ENCODE results near the gene SUGCT. TPM values are rescaled to one million over a fixed set of nuclear protein-coding genes. Genes with fewer than 3 reads are reported as not detected.

Gene SUGCT
- total RNA-seq, 2 experiments from 2014 or later, result 2.3 to 2.9 TPM

GRCh38 chr7:40828686-40829600 is 694.1 kb downstream of the SUGCT start:
- Mint-ChIP-seq H3K27me3 (no peaks in the 10 kb centered on the region), H3K9me3 (no peaks in the 10 kb centered on the region), H3K27ac (no peak overlapping the region), H3K36me3 (no peaks in the 10 kb centered on the region), H3K4me3 (no peak overlapping the region), H3K4me1 (no peaks in the 10 kb centered on the region)
- DNase-seq, result no peak

- Mint-ChIP-seq H3K9me3 (no peaks in the 10 kb centered on the region), H3K36me3 (no peaks in the 10 kb centered on the region), H3K27me3 (no peaks in the 10 kb centered on the region), H3K4me1 (no peaks in the 10 kb centered on the region), H3K4me3 (no peak overlapping the region), H3K27ac (no peak overlapping the region)
- no peak for DNase-seq
Measured at GRCh38 chr7:40833191-40833887, 698.5 kb downstream of the SUGCT start.

- H3K27ac Mint-ChIP-seq, result no peak overlapping the region
- no peaks in the 10 kb centered on the region for H3K27me3 Mint-ChIP-seq
- no peaks in the 10 kb centered on the region for H3K4me1 Mint-ChIP-seq
- H3K36me3 Mint-ChIP-seq, result no peaks in the 10 kb centered on the region
- DNase-seq, result no peak
- H3K4me3 Mint-ChIP-seq, result no peak overlapping the region
- H3K9me3 Mint-ChIP-seq, result no peaks in the 10 kb centered on the region
Measured at GRCh38 chr7:40833888-40834234, 699.1 kb downstream of the SUGCT start.

GRCh38 chr7:40836218-40836617 is 701.4 kb downstream of the SUGCT start:
- Mint-ChIP-seq H3K9me3 (peaks cover 5% of the 10 kb centered on the region), H3K4me1 (no peaks in the 10 kb centered on the region), H3K4me3 (no peak overlapping the region), H3K27me3 (no peaks in the 10 kb centered on the region), H3K27ac (no peak overlapping the region), H3K36me3 (no peaks in the 10 kb centered on the region)
- no peak for DNase-seq

GRCh38 chr7:40839881-40840280 is 705.1 kb downstream of the SUGCT start:
- no peaks in the 10 kb centered on the region for H3K4me1 Mint-ChIP-seq
- DNase-seq, result no peak
- H3K36me3 Mint-ChIP-seq, result no peaks in the 10 kb centered on the region
- no peak overlapping the region for H3K4me3 Mint-ChIP-seq
- no peak overlapping the region for H3K27ac Mint-ChIP-seq
- H3K9me3 Mint-ChIP-seq, result peaks cover 5% of the 10 kb centered on the region
- no peaks in the 10 kb centered on the region for H3K27me3 Mint-ChIP-seq

- no peak overlapping the region for H3K4me3 Mint-ChIP-seq
- no peaks in the 10 kb centered on the region for H3K36me3 Mint-ChIP-seq
- peaks cover 5% of the 10 kb centered on the region for H3K9me3 Mint-ChIP-seq
- DNase-seq, result no peak
- no peaks in the 10 kb centered on the region for H3K27me3 Mint-ChIP-seq
- H3K4me1 Mint-ChIP-seq, result no peaks in the 10 kb centered on the region
- H3K27ac Mint-ChIP-seq, result no peak overlapping the region
Measured at GRCh38 chr7:40840990-40841389, 706.2 kb downstream of the SUGCT start.

GRCh38 chr7:40842641-40843040 is 707.8 kb downstream of the SUGCT start:
- DNase-seq, result no peak
- Mint-ChIP-seq H3K4me3 (no peak overlapping the region), H3K4me1 (no peaks in the 10 kb centered on the region), H3K27ac (no peak overlapping the region), H3K27me3 (no peaks in the 10 kb centered on the region), H3K9me3 (peaks cover 5% of the 10 kb centered on the region), H3K36me3 (no peaks in the 10 kb centered on the region)

- no peaks in the 10 kb centered on the region for H3K4me1 Mint-ChIP-seq
- no peak overlapping the region for H3K4me3 Mint-ChIP-seq
- peaks cover 5% of the 10 kb centered on the region for H3K9me3 Mint-ChIP-seq
- no peaks in the 10 kb centered on the region for H3K36me3 Mint-ChIP-seq
- no peak for DNase-seq
- H3K27me3 Mint-ChIP-seq, result no peaks in the 10 kb centered on the region
- H3K27ac Mint-ChIP-seq, result no peak overlapping the region
Measured at GRCh38 chr7:40843338-40843985, 708.7 kb downstream of the SUGCT start.

GRCh38 chr7:40845943-40846342 is 711.1 kb downstream of the SUGCT start:
- no peak for DNase-seq
- Mint-ChIP-seq H3K27ac (no peak overlapping the region), H3K36me3 (no peaks in the 10 kb centered on the region), H3K9me3 (no peaks in the 10 kb centered on the region), H3K4me3 (no peak overlapping the region), H3K4me1 (no peaks in the 10 kb centered on the region), H3K27me3 (no peaks in the 10 kb centered on the region)

GRCh38 chr7:40847921-40848320 is 713.1 kb downstream of the SUGCT start:
- Mint-ChIP-seq H3K27ac (no peak overlapping the region), H3K9me3 (no peaks in the 10 kb centered on the region), H3K36me3 (no peaks in the 10 kb centered on the region), H3K4me1 (no peaks in the 10 kb centered on the region), H3K27me3 (no peaks in the 10 kb centered on the region), H3K4me3 (no peak overlapping the region)
- no peak for DNase-seq

- Mint-ChIP-seq H3K27ac (no peak overlapping the region), H3K27me3 (no peaks in the 10 kb centered on the region), H3K9me3 (no peaks in the 10 kb centered on the region), H3K4me3 (no peak overlapping the region), H3K36me3 (no peaks in the 10 kb centered on the region), H3K4me1 (no peaks in the 10 kb centered on the region)
- no peak for DNase-seq
Measured at GRCh38 chr7:40848541-40849221, 713.9 kb downstream of the SUGCT start.

- Mint-ChIP-seq H3K4me1 (no peaks in the 10 kb centered on the region), H3K27ac (no peak overlapping the region), H3K4me3 (no peak overlapping the region), H3K27me3 (no peaks in the 10 kb centered on the region), H3K9me3 (no peaks in the 10 kb centered on the region), H3K36me3 (no peaks in the 10 kb centered on the region)
- no peak for DNase-seq
Measured at GRCh38 chr7:40850017-40850416, 715.2 kb downstream of the SUGCT start.

GRCh38 chr7:40851001-40851400 is 716.2 kb downstream of the SUGCT start:
- H3K4me3 Mint-ChIP-seq, result no peak overlapping the region
- H3K27ac Mint-ChIP-seq, result no peak overlapping the region
- no peaks in the 10 kb centered on the region for H3K9me3 Mint-ChIP-seq
- DNase-seq, result no peak
- no peaks in the 10 kb centered on the region for H3K4me1 Mint-ChIP-seq
- no peaks in the 10 kb centered on the region for H3K36me3 Mint-ChIP-seq
- H3K27me3 Mint-ChIP-seq, result no peaks in the 10 kb centered on the region

- Mint-ChIP-seq H3K27ac (no peak overlapping the region), H3K4me3 (no peak overlapping the region), H3K27me3 (no peaks in the 10 kb centered on the region), H3K9me3 (no peaks in the 10 kb centered on the region), H3K36me3 (no peaks in the 10 kb centered on the region), H3K4me1 (no peaks in the 10 kb centered on the region)
- no peak for DNase-seq
Measured at GRCh38 chr7:40859076-40859475, 724.3 kb downstream of the SUGCT start.

GRCh38 chr7:40859965-40860543 is 725.2 kb downstream of the SUGCT start:
- Mint-ChIP-seq H3K4me1 (no peaks in the 10 kb centered on the region), H3K9me3 (no peaks in the 10 kb centered on the region), H3K36me3 (no peaks in the 10 kb centered on the region), H3K27ac (no peak overlapping the region), H3K4me3 (no peak overlapping the region), H3K27me3 (no peaks in the 10 kb centered on the region)
- DNase-seq, result no peak
